HCT116 (cell line): Measurements from ENCODE around the gene FMN1. TPM values are rescaled to one million over a fixed set of nuclear protein-coding genes. Genes with fewer than 3 reads are reported as not detected.

Source experiments
- ATAC-seq: fragments of 200-7000 bp; cut with Tn5 transposase; 2 replicates; pipeline ENCODE4 v1.9.1; 2020; ENCODE audit warnings: mild to moderate bottlenecking, moderate library complexity
- BruUV-seq: library from RNA; stranded (reverse); fragments of 400-500 nt; replicated peaks from 2 replicates; lab custom pipeline; 2021; lab: Mats Ljungman, UMichigan
- CTCF ChIA-PET: fragments of 300-600 bp; sonication (Branson Sonifier 250); formaldehyde crosslinking; loops from one replicate; lab custom pipeline; 2021; ENCODE audit warnings: antibody characterized with exemption; lab: Charles Lee
- POLR2A ChIA-PET: fragments of 300-600, 350-600 bp; sonication (Branson Sonifier 250); formaldehyde crosslinking; loops from one replicate; lab custom pipeline; 2021; ENCODE audit warnings: antibody characterized with exemption; lab: Charles Lee
- RAD21 ChIA-PET, 2 experiments: fragments of 300-600 bp; sonication (Branson Sonifier 250); formaldehyde crosslinking; loops; one replicate each; lab custom pipeline; 2023; ENCODE audit warnings: low total read pairs in 2 of 2; ENCODE audit not compliant: uncharacterized antibody in 2 of 2, unreplicated experiment in 2 of 2, low non-redundant PET in 1 of 2; lab: Charles Lee
- DNase-seq: peaks from one replicate; pipeline ENCODE4 v3.0.0-alpha.2; 2010; ENCODE audit warnings: low read depth, low spot score
- H2AFZ ChIP-seq: fragments of 200-600 bp; shearing (Covaris generic), sonication (generic); 2 replicates; pipeline ENCODE4 v1.6.1; 2017; ENCODE audit warnings: low read depth, mixed run types, mixed read lengths, antibody characterized with exemption, low read length; ENCODE audit not compliant: poor library complexity, severe bottlenecking
- H3K27ac ChIP-seq: 2 replicates; pipeline ENCODE4 v1.5.1; 2012; ENCODE audit warnings: low read depth, low read length
- H3K27me3 ChIP-seq: fragments of 200-600 bp; sonication (generic); 2 replicates; pipeline ENCODE4 v1.6.1; 2016; ENCODE audit warnings: mixed run types, low read length, mixed read lengths; ENCODE audit not compliant: insufficient read depth
- H3K36me3 ChIP-seq, 2 experiments: fragments of 200-500 bp in 1 of 2; fragments of 200-600 bp in 1 of 2; sonication (Bioruptor generic) in 1 of 2; sonication (generic) in 1 of 2; 2 replicates each; pipeline versions ENCODE4 v1.5.1 to v1.6.1; 2014 to 2016; ENCODE audit warnings: low read length in 2 of 2, inconsistent platforms in 1 of 2, mixed read lengths in 1 of 2, mixed run types in 1 of 2; ENCODE audit not compliant: insufficient read depth in 2 of 2, control insufficient read depth in 1 of 2
- H3K4me1 ChIP-seq, 2 experiments: fragments of 200-600 bp in 1 of 2; sonication (generic) in 1 of 2; 2 replicates each; pipeline versions ENCODE4 v1.5.1 to v1.6.1; 2012 to 2017; ENCODE audit warnings: low read length in 2 of 2, inconsistent platforms in 1 of 2, mild to moderate bottlenecking in 1 of 2, mixed read lengths in 1 of 2, mixed run types in 1 of 2, moderate library complexity in 1 of 2; ENCODE audit not compliant: insufficient read depth in 2 of 2, control insufficient read depth in 1 of 2
- H3K4me2 ChIP-seq: fragments of 200-600 bp; sonication (generic); 2 replicates; pipeline ENCODE4 v1.6.1; 2017; ENCODE audit warnings: mixed run types, low read length, mixed read lengths
- H3K4me3 ChIP-seq, 2 experiments: fragments of 200-600 bp in 1 of 2; sonication (generic) in 1 of 2; replicated peaks in 1 of 2; 2 replicates each; pipeline ENCODE4 v1.5.1; 2011 to 2016; ENCODE audit warnings: low read length in 2 of 2, control low read depth in 1 of 2, low read depth in 1 of 2, mild to moderate bottlenecking in 1 of 2, mixed read lengths in 1 of 2, mixed run types in 1 of 2
- H3K79me2 ChIP-seq: fragments of 200-600 bp; sonication (generic); 2 replicates; pipeline ENCODE4 v1.6.1; 2017; ENCODE audit warnings: mild to moderate bottlenecking, mixed run types, low read length, moderate library complexity, mixed read lengths; ENCODE audit not compliant: insufficient read depth
- H3K9ac ChIP-seq: fragments of 200-600 bp; sonication (generic); 2 replicates; pipeline ENCODE4 v1.6.1; 2016; ENCODE audit warnings: low read length, mixed read lengths
- H3K9me2 ChIP-seq: fragments of 200-600 bp; sonication (generic), shearing (Covaris generic); 2 replicates; pipeline ENCODE4 v1.6.1; 2017; ENCODE audit warnings: mixed run types, mild to moderate bottlenecking, moderate library complexity; ENCODE audit not compliant: insufficient read depth
- H3K9me3 ChIP-seq, 2 experiments: fragments of 200-500 bp in 1 of 2; fragments of 200-600 bp in 1 of 2; sonication (Bioruptor generic) in 1 of 2; sonication (generic) in 1 of 2; 2 replicates each; pipeline ENCODE4 v1.6.1; 2014 to 2017; ENCODE audit warnings: low read length in 2 of 2, mixed read lengths in 2 of 2, inconsistent platforms in 1 of 2, low read depth in 1 of 2, mild to moderate bottlenecking in 1 of 2, mixed run types in 1 of 2, moderate library complexity in 1 of 2; ENCODE audit not compliant: control insufficient read depth in 1 of 2, insufficient read depth in 1 of 2
- H4K20me1 ChIP-seq: fragments of 200-600 bp; sonication (generic), shearing (Covaris generic); 2 replicates; pipeline ENCODE4 v1.6.1; 2017; ENCODE audit warnings: mixed run types, mild to moderate bottlenecking, moderate library complexity; ENCODE audit not compliant: insufficient read depth
- CBX3 ChIP-seq: IDR thresholded peaks from 2 replicates; pipeline ENCODE4 v1.6.1; 2012; ENCODE audit warnings: low read depth
- EGR1 ChIP-seq: IDR thresholded peaks from 2 replicates; pipeline ENCODE4 v1.6.1; 2012; ENCODE audit warnings: low read depth
- ELF1 ChIP-seq: IDR thresholded peaks from 2 replicates; pipeline ENCODE4 v1.6.1; 2012; ENCODE audit warnings: low read depth, borderline replicate concordance
- EZH2phosphoT487 ChIP-seq: fragments of 200-600 bp; IDR thresholded peaks from 2 replicates; pipeline ENCODE4 v1.6.1; 2018; ENCODE audit warnings: antibody characterized with exemption, borderline replicate concordance
- POLR2A ChIP-seq: IDR thresholded peaks from 2 replicates; pipeline ENCODE4 v1.7.0; 2011; ENCODE audit warnings: borderline replicate concordance; ENCODE audit not compliant: insufficient read depth, insufficient read length; ENCODE audit errors: extremely low read depth
- RAD21 ChIP-seq: IDR thresholded peaks from 2 replicates; pipeline ENCODE4 v1.6.1; 2012; ENCODE audit warnings: low read depth, mild to moderate bottlenecking
- TCF7L2 ChIP-seq: IDR thresholded peaks from 2 replicates; pipeline ENCODE4 v1.7.0; 2011; ENCODE audit warnings: borderline replicate concordance, inconsistent platforms; ENCODE audit not compliant: insufficient read depth, insufficient read length; ENCODE audit errors: extremely low read depth
- YY1 ChIP-seq: IDR thresholded peaks from 2 replicates; pipeline ENCODE4 v1.6.1; 2011; ENCODE audit warnings: low read length, low read depth, moderate library complexity, mild to moderate bottlenecking; ENCODE audit not compliant: insufficient replicate concordance; ENCODE audit errors: extremely low read depth
- intact Hi-C: fragments of 100-400 bp; cut with micrococcal nuclease; formaldehyde crosslinking; loops from 2 replicates; pipeline ENCODE4 v1.10.0; 2022
- total RNA-seq: library from RNA; stranded (reverse); gene quantifications from one replicate; pipeline ENCODE4 v1.2.1, GENCODE V29; 2021; ENCODE audit not compliant: unreplicated experiment
- TF ChIP-seq, protein P1 (sequence below): IDR thresholded peaks from 2 replicates; pipeline ENCODE4 v1.6.1; 2012
- TF ChIP-seq, protein P2 (sequence below), 3 experiments: fragments of 200-600 bp in 1 of 3; sonication (generic) in 1 of 3; IDR thresholded peaks in 2 of 3; conservative IDR thresholded peaks in 1 of 3; 2 replicates each; pipeline ENCODE4 v1.5.1; 2012 to 2017; ENCODE audit warnings: low read depth in 2 of 3, low read length in 2 of 3, antibody characterized with exemption in 1 of 3, borderline replicate concordance in 1 of 3, control low read depth in 1 of 3, mild to moderate bottlenecking in 1 of 3, mixed read lengths in 1 of 3, mixed run types in 1 of 3, moderate library complexity in 1 of 3; ENCODE audit not compliant: insufficient read depth in 1 of 3

FMN1 gene
- total RNA-seq, 1 experiment from 2014 or later: 0.39 TPM

DNA sequence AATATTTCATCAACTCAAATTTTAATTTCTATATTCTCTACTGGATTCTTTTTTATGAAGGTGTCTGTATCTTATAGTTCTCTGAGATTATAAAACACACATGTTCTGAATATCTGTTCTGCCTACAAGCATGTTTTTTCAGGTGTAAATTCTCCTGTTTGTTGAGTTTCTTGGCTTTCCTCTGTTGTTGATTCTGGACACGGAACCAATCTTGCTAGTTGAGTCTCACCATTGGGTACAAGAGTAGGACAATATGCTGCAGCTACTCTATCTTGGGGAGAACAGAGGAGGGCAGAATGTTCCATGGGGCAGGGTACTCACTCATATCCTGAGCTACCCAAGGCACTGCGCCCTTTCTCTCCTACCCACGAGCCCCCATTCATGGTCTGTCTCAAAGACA is 371.8 kb downstream of the FMN1 start:
- CTCF ChIA-PET: no interaction called here
- Histone ChIP-seq H3K4me2 (no peak overlapping the region), H2AFZ (no peak overlapping the region), H3K79me2 (no peaks in the 10 kb centered on the region), H3K4me1 (peaks cover 0 to 11% of the 10 kb centered on the region in 2 experiments; a peak in 1 of 4 replicates), H4K20me1 (no peaks in the 10 kb centered on the region), H3K27me3 (no peaks in the 10 kb centered on the region), H3K9me3 (no peaks in the 10 kb centered on the region), H3K9ac (no peak overlapping the region), H3K9me2 (no peaks in the 10 kb centered on the region), H3K27ac (no peak overlapping the region), H3K4me3 (no peak overlapping the region), H3K36me3 (no peaks in the 10 kb centered on the region)
- BruUV-seq: no TSS peak
- TF ChIP-seq, protein P1, sequence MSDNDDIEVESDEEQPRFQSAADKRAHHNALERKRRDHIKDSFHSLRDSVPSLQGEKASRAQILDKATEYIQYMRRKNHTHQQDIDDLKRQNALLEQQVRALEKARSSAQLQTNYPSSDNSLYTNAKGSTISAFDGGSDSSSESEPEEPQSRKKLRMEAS: no peak
- TF ChIP-seq CBX3 (no peak), EGR1 (no peak), TCF7L2 (no peak), YY1 (no peak), RAD21 (no peak), ELF1 (no peak), POLR2A (no peak), EZH2phosphoT487 (no peak)
- TF ChIP-seq, protein P2, sequence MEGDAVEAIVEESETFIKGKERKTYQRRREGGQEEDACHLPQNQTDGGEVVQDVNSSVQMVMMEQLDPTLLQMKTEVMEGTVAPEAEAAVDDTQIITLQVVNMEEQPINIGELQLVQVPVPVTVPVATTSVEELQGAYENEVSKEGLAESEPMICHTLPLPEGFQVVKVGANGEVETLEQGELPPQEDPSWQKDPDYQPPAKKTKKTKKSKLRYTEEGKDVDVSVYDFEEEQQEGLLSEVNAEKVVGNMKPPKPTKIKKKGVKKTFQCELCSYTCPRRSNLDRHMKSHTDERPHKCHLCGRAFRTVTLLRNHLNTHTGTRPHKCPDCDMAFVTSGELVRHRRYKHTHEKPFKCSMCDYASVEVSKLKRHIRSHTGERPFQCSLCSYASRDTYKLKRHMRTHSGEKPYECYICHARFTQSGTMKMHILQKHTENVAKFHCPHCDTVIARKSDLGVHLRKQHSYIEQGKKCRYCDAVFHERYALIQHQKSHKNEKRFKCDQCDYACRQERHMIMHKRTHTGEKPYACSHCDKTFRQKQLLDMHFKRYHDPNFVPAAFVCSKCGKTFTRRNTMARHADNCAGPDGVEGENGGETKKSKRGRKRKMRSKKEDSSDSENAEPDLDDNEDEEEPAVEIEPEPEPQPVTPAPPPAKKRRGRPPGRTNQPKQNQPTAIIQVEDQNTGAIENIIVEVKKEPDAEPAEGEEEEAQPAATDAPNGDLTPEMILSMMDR (IDR thresholded peaks at IDR 0.05 in 2 of 3, conservative IDR thresholded peaks at IDR 0.05 in 1 of 3; ENCODE audit: borderline replicate concordance in 1 of 3, insufficient read depth in 1 of 3, low read depth in 2 of 3, low read length in 2 of 3): no peak
- DNase-seq (no peak), ATAC-seq (no peak)
- RAD21 ChIA-PET: no interaction called here
- POLR2A ChIA-PET: no interaction called here
- intact Hi-C loops: no loop called here
